ENCODE results near the gene ARHGAP8.
A peak's percentile ranks its signal among the peaks of the same experiment; 100 is the strongest.

Gene ARHGAP8

GRCh38 chr22:44807915-44808690 is 55.7 kb downstream of the ARHGAP8 start:
- peak; percentile 6 for DNase-seq

GRCh38 chr22:44809456-44809855 is 57.1 kb downstream of the ARHGAP8 start:
- no peak for DNase-seq

GRCh38 chr22:44811141-44811540 is 58.8 kb downstream of the ARHGAP8 start:
- DNase-seq = no peak

- DNase-seq = no peak
These were observed 61.0 kb downstream of the ARHGAP8 start for GRCh38 chr22:44813416-44813815.

GRCh38 chr22:44814266-44815098 is 62.1 kb downstream of the ARHGAP8 start:
- no peak for DNase-seq

- no peak for DNase-seq
These were observed 63.0 kb downstream of the ARHGAP8 start for GRCh38 chr22:44815099-44816070.

GRCh38 chr22:44816141-44816540 is 63.8 kb downstream of the ARHGAP8 start:
- no peak for DNase-seq

- DNase-seq = no peak
These were observed 66.4 kb downstream of the ARHGAP8 start for GRCh38 chr22:44818727-44819126.

GRCh38 chr22:44819966-44820631 is 67.7 kb downstream of the ARHGAP8 start:
- no peak for DNase-seq

GRCh38 chr22:44821741-44822475 is 69.5 kb downstream of the ARHGAP8 start:
- no peak for DNase-seq

- DNase-seq = no peak
These were observed 70.2 kb downstream of the ARHGAP8 start for GRCh38 chr22:44822534-44822933.

GRCh38 chr22:44823396-44823795 is 71.0 kb downstream of the ARHGAP8 start:
- DNase-seq = no peak

- no peak for DNase-seq
These were observed 71.4 kb downstream of the ARHGAP8 start for GRCh38 chr22:44823806-44824205.

- no peak for DNase-seq
These were observed 71.9 kb downstream of the ARHGAP8 start for GRCh38 chr22:44824271-44824670.

GRCh38 chr22:44825310-44826150 is 73.2 kb downstream of the ARHGAP8 start:
- DNase-seq = no peak

GRCh38 chr22:44827666-44828190 is 75.4 kb downstream of the ARHGAP8 start:
- no peak for DNase-seq

GRCh38 chr22:44828193-44828592 is 75.8 kb downstream of the ARHGAP8 start:
- no peak for DNase-seq

- DNase-seq = no peak
These were observed 79.5 kb downstream of the ARHGAP8 start for GRCh38 chr22:44831885-44832284.

- no peak for DNase-seq
These were observed 81.7 kb downstream of the ARHGAP8 start for GRCh38 chr22:44834065-44834464.

GRCh38 chr22:44837481-44837880 is 85.1 kb downstream of the ARHGAP8 start:
- no peak for DNase-seq
